Chondrocyte (in vitro differentiated cells): ENCODE data around the gene PXYLP1. TPM values are rescaled to one million over a fixed set of nuclear protein-coding genes. Genes with fewer than 3 reads are reported as not detected.
A peak's percentile ranks its signal among the peaks of the same experiment; 100 is the strongest.

Experiments used
- DNase-seq: peaks from one replicate; pipeline ENCODE4 v3.0.0; 2021; ENCODE audit warnings: mixed read lengths, low spot score
- H3K27ac Mint-ChIP-seq: one replicate; pipeline ENCODE4 v1.8.0; 2021; ENCODE audit warnings: mild to moderate bottlenecking, moderate library complexity, mixed read lengths; ENCODE audit not compliant: unreplicated experiment
- H3K27me3 Mint-ChIP-seq: 2 replicates; pipeline ENCODE4 v1.8.0; 2021; ENCODE audit warnings: low read depth, mixed read lengths
- H3K36me3 Mint-ChIP-seq: 2 replicates; pipeline ENCODE4 v1.8.0; 2021; ENCODE audit warnings: low read depth, mixed read lengths
- H3K4me1 Mint-ChIP-seq: 2 replicates; pipeline ENCODE4 v1.8.0; 2021; ENCODE audit warnings: low read depth, mild to moderate bottlenecking, mixed read lengths
- H3K4me3 Mint-ChIP-seq: one replicate; pipeline ENCODE4 v1.8.0; 2021; ENCODE audit warnings: mild to moderate bottlenecking, moderate library complexity, mixed read lengths; ENCODE audit not compliant: unreplicated experiment
- H3K9me3 Mint-ChIP-seq: 2 replicates; pipeline ENCODE4 v1.8.0; 2021; ENCODE audit warnings: low read depth, mixed read lengths
- total RNA-seq: library from RNA; stranded (reverse); gene quantifications from 3 replicates; pipeline ENCODE4 v1.2.1, GENCODE V29; 2021
- TF ChIP-seq, protein P1 (sequence below): fragments of 200-600 bp; sonication (generic); IDR thresholded peaks from 2 replicates; pipeline ENCODE4 v1.5.0; 2021; ENCODE audit warnings: antibody characterized with exemption, mild to moderate bottlenecking, moderate library complexity

Gene PXYLP1
- total RNA-seq, 1 donor from 2014 or later, result 36.0 TPM

DNA sequence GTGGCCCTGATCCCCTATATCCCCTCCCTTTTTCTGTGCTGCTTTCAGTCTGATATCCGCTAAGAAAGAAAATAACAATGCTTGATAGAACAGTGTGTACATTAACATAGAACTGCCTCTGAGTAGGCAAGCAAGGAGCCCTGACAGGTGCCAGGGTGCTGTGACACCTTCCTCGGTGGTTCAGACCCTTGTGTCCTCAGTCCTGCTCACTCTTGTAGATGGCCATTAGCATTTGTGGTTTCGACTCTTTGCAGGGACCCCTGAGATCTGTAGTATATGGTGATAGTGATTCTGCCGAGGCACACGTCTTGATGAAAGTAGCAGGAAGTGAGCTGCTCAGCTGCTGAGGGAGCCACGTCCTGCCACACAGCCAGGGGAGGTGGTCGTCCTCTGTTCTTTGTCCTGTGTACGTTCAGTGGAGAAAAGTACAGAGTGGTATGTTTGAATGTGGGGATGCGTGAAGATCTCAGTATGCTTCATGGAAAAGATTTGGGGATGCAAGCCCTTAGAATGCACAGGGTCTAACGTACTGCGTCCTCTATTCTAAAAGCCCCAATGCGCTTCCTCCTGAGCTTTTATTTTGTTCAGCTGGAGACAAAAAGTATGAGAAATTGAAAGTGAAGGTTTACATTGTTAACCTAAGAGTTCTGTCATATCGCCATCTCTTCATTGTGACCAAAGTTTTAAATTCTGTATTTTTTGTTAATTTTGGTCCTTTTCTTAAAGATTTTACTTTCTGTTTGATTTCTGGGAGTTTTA lies 35.4 kb downstream of the PXYLP1 start:
- H3K4me1 Mint-ChIP-seq, result peaks cover 27% of the 10 kb centered on the region
- peaks cover 22% of the 10 kb centered on the region for H3K36me3 Mint-ChIP-seq
- TF ChIP-seq, protein P1, sequence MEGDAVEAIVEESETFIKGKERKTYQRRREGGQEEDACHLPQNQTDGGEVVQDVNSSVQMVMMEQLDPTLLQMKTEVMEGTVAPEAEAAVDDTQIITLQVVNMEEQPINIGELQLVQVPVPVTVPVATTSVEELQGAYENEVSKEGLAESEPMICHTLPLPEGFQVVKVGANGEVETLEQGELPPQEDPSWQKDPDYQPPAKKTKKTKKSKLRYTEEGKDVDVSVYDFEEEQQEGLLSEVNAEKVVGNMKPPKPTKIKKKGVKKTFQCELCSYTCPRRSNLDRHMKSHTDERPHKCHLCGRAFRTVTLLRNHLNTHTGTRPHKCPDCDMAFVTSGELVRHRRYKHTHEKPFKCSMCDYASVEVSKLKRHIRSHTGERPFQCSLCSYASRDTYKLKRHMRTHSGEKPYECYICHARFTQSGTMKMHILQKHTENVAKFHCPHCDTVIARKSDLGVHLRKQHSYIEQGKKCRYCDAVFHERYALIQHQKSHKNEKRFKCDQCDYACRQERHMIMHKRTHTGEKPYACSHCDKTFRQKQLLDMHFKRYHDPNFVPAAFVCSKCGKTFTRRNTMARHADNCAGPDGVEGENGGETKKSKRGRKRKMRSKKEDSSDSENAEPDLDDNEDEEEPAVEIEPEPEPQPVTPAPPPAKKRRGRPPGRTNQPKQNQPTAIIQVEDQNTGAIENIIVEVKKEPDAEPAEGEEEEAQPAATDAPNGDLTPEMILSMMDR, result no peak
- H3K4me3 Mint-ChIP-seq, result no peak overlapping the region
- no peak for DNase-seq
- no peaks in the 10 kb centered on the region for H3K27me3 Mint-ChIP-seq
- no peaks in the 10 kb centered on the region for H3K9me3 Mint-ChIP-seq
- no peak overlapping the region for H3K27ac Mint-ChIP-seq

DNA sequence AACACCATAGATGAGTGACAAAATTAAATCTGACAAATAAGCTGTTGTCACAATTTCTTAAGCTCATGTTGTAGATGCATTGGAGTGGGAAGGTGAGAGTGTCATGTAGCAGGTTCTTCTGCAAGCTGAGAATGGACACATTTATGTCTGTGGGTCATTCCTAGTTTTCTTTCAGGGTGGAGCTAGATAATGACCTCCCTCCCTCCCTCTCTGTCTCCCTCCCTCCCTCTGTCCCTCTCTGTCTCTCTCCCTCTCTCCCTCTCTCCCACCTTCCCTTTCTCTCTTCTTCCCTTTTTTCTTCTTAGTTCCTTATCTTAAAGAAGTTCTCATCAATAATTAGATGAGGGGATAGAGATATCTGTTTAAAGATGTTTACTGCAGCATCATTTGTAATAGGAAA lies 36.0 kb downstream of the PXYLP1 start:
- no peak for DNase-seq
- Mint-ChIP-seq H3K4me3 (no peak overlapping the region), H3K36me3 (peaks cover 22% of the 10 kb centered on the region), H3K27ac (peak overlapping the region; percentile 24), H3K4me1 (peaks cover 22% of the 10 kb centered on the region), H3K27me3 (no peaks in the 10 kb centered on the region), H3K9me3 (no peaks in the 10 kb centered on the region)
- TF ChIP-seq, protein P1, result no peak

GRCh38 chr3:141268306-141268705 lies 36.7 kb downstream of the PXYLP1 start:
- TF ChIP-seq, protein P1, result no peak
- Mint-ChIP-seq H3K27me3 (no peaks in the 10 kb centered on the region), H3K4me3 (no peak overlapping the region), H3K27ac (peak overlapping the region; percentile 24), H3K4me1 (peaks cover 18% of the 10 kb centered on the region), H3K9me3 (no peaks in the 10 kb centered on the region), H3K36me3 (peaks cover 19% of the 10 kb centered on the region)
- DNase-seq, result no peak

GRCh38 chr3:141268791-141269190 lies 37.2 kb downstream of the PXYLP1 start:
- Mint-ChIP-seq H3K4me3 (no peak overlapping the region), H3K27ac (no peak overlapping the region), H3K36me3 (peaks cover 17% of the 10 kb centered on the region), H3K4me1 (peaks cover 18% of the 10 kb centered on the region), H3K27me3 (no peaks in the 10 kb centered on the region), H3K9me3 (no peaks in the 10 kb centered on the region)
- DNase-seq, result no peak
- TF ChIP-seq, protein P1, result no peak

DNA sequence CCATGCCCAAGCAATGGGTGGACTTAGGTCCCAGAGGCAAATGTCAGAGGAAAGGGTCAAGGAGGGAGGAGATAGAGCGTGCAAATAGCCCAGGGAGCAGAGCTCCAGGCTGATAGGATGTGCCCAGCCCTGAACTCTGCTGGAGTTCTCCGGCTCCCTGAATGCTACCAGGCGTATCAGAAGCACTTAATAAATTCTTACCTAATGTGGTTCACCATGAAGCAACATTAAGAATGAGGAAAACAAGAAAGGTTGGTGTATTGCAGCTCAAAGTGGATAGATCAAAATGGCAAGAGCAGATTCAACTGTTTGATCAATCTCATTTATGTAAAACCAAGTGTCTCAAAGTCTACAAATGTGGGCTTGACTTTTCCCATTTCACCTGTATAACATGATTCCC lies 38.3 kb downstream of the PXYLP1 start:
- TF ChIP-seq, protein P1, result no peak
- Mint-ChIP-seq H3K36me3 (peaks cover 13% of the 10 kb centered on the region), H3K27me3 (no peaks in the 10 kb centered on the region), H3K4me3 (no peak overlapping the region), H3K4me1 (peaks cover 25% of the 10 kb centered on the region), H3K27ac (no peak overlapping the region), H3K9me3 (no peaks in the 10 kb centered on the region)
- no peak for DNase-seq
